ENCODE results near the gene IGSF10.

- no peak for TF ChIP-seq CTCF (IDR thresholded peaks at IDR 0.05)
- TF ChIP-seq ZFX (IDR thresholded peaks at IDR 0.05; ENCODE audit: borderline replicate concordance), result no peak
Measured at GRCh38 chr3:151432616-151433372, 28.1 kb downstream of the IGSF10 start.
